HG03039 (cell line): ENCODE data around the gene CDH5.
"Not testable (repeated sequence)": the region's sequence is repeated elsewhere in the genome, so short reads cannot be mapped to it uniquely, and the experiment has no call there.

ENCODE experiments used
- ATAC-seq: cut with Tn5 transposase; IDR thresholded peaks from one replicate; pipeline ENCODE4 v1.9.1; 2021; ENCODE audit warnings: mild to moderate bottlenecking, moderate library complexity; ENCODE audit not compliant: unreplicated experiment

CDH5 gene

GRCh38 chr16:66432429-66432828, 65.9 kb downstream of the CDH5 start:
- no peak for ATAC-seq

- ATAC-seq: no peak
Observed at GRCh38 chr16:66434619-66435430, 68.3 kb downstream of the CDH5 start.

- no peak for ATAC-seq
Observed at GRCh38 chr16:66435896-66436295, 69.4 kb downstream of the CDH5 start.

GRCh38 chr16:66437391-66437945, 71.0 kb downstream of the CDH5 start:
- no peak for ATAC-seq

GRCh38 chr16:66438536-66438935, 72.0 kb downstream of the CDH5 start:
- ATAC-seq: no peak

- no peak for ATAC-seq
Observed at GRCh38 chr16:66439051-66439730, 72.7 kb downstream of the CDH5 start.

- no peak for ATAC-seq
Observed at GRCh38 chr16:66440271-66440802, 73.8 kb downstream of the CDH5 start.

GRCh38 chr16:66440970-66441369, 74.5 kb downstream of the CDH5 start:
- ATAC-seq: no peak

GRCh38 chr16:66441586-66442375, 75.3 kb downstream of the CDH5 start:
- ATAC-seq: no peak

- no peak for ATAC-seq
Observed at GRCh38 chr16:66442502-66443268, 76.2 kb downstream of the CDH5 start.

GRCh38 chr16:66443269-66443652, 76.8 kb downstream of the CDH5 start:
- ATAC-seq: no peak

- ATAC-seq: no peak
Observed at GRCh38 chr16:66444049-66444481, 77.6 kb downstream of the CDH5 start.

GRCh38 chr16:66446737-66447136, 80.2 kb downstream of the CDH5 start:
- no peak for ATAC-seq

GRCh38 chr16:66447491-66447890, 81.0 kb downstream of the CDH5 start:
- no peak for ATAC-seq

GRCh38 chr16:66451548-66451947, 85.1 kb downstream of the CDH5 start:
- ATAC-seq: no peak

- not testable (repeated sequence) for ATAC-seq
Observed at GRCh38 chr16:66453230-66453629, 86.7 kb downstream of the CDH5 start.
